HG02642 (cell line): ENCODE measurements around the gene NLRX1.
"Not testable (repeated sequence)": the region's sequence is repeated elsewhere in the genome, so short reads cannot be mapped to it uniquely, and the experiment has no call there.

Source experiments
- ATAC-seq: cut with Tn5 transposase; IDR thresholded peaks from one replicate; pipeline ENCODE4 v1.9.1; 2021; ENCODE audit warnings: mild to moderate bottlenecking; ENCODE audit not compliant: unreplicated experiment, poor library complexity

NLRX1 gene

GRCh38 chr11:119180729-119181676 is 12.5 kb downstream of the NLRX1 start:
- no peak for ATAC-seq

GRCh38 chr11:119181677-119182412 is 13.3 kb downstream of the NLRX1 start:
- no peak for ATAC-seq

- not testable (repeated sequence) for ATAC-seq
These were observed 15.9 kb downstream of the NLRX1 start for GRCh38 chr11:119184399-119184798.

- ATAC-seq = no peak
These were observed 17.6 kb downstream of the NLRX1 start for GRCh38 chr11:119185981-119186634.

GRCh38 chr11:119187123-119187892 is 18.8 kb downstream of the NLRX1 start:
- ATAC-seq = no peak

GRCh38 chr11:119188067-119188466 is 19.5 kb downstream of the NLRX1 start:
- no peak for ATAC-seq

- ATAC-seq = no peak
These were observed 20.4 kb downstream of the NLRX1 start for GRCh38 chr11:119188887-119189286.

- ATAC-seq = no peak
These were observed 20.9 kb downstream of the NLRX1 start for GRCh38 chr11:119189393-119189792.

GRCh38 chr11:119190531-119190930 is 22.0 kb downstream of the NLRX1 start:
- no peak for ATAC-seq

- ATAC-seq = not testable (repeated sequence)
These were observed 22.7 kb downstream of the NLRX1 start for GRCh38 chr11:119191265-119191664.

GRCh38 chr11:119192111-119192510 is 23.6 kb downstream of the NLRX1 start:
- no peak for ATAC-seq

GRCh38 chr11:119193001-119193400 is 24.5 kb downstream of the NLRX1 start:
- no peak for ATAC-seq

- no peak for ATAC-seq
These were observed 25.1 kb downstream of the NLRX1 start for GRCh38 chr11:119193626-119194025.

GRCh38 chr11:119194811-119195440 is 26.4 kb downstream of the NLRX1 start:
- no peak for ATAC-seq

GRCh38 chr11:119195680-119196079 is 27.2 kb downstream of the NLRX1 start:
- no peak for ATAC-seq

GRCh38 chr11:119196833-119197483 is 28.4 kb downstream of the NLRX1 start:
- no peak for ATAC-seq

- ATAC-seq = no peak
These were observed 30.4 kb downstream of the NLRX1 start for GRCh38 chr11:119198925-119199324.

- not testable (repeated sequence) for ATAC-seq
These were observed 32.7 kb downstream of the NLRX1 start for GRCh38 chr11:119201236-119201635.

GRCh38 chr11:119202554-119202953 is 34.0 kb downstream of the NLRX1 start:
- ATAC-seq = no peak
